PC-9 (cell line): ENCODE data around the gene LBX2.

Source experiments
- CTCF ChIP-seq: fragments of 200-600 bp; sonication (generic); conservative IDR thresholded peaks from 2 replicates; pipeline ENCODE4 v1.6.1; 2017; ENCODE audit warnings: mixed run types, antibody characterized with exemption, mild to moderate bottlenecking, moderate library complexity
- EZH2 ChIP-seq: fragments of 200-600 bp; sonication (generic); IDR thresholded peaks from 2 replicates; pipeline ENCODE4 v1.8.0; 2017; ENCODE audit warnings: antibody characterized with exemption, low read depth

GRCh38 chr2:74514368-74515270 lies 15.2 kb upstream of the LBX2 start, which contains the start of gene TLX2:
- TF ChIP-seq EZH2 (no peak), CTCF (no peak)
